ENCODE data around the gene SPAG17.

The SPAG17 gene

DNA sequence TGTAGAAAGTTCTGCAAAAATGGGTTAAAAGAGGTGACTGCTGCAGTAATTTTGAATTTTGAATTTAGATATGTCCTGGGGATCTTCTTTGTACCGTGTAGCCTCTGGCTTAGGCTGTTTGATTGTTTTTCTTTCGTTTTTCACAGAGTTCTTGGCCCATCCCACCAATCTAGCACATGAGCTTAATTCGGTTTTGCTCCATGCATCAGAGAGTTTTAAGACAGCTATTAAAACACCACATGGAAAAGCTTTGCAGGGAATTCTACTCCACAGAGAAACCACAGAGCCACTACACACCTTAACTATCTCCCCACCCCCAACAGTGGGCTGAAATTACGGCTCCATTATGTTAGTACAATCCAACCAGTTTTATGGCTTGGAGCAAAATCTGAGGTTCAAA lies 25.5 kb downstream of the SPAG17 start:
- H3K27me3 ChIP-seq (ENCODE audit: insufficient read depth, poor library complexity, severe bottlenecking): no peaks in the 10 kb centered on the region
- H3K4me1 ChIP-seq (ENCODE audit: insufficient read depth, poor library complexity, severe bottlenecking): no peaks in the 10 kb centered on the region
- H3K4me3 ChIP-seq (ENCODE audit: severe bottlenecking): no peak overlapping the region
- no peaks in the 10 kb centered on the region for H3K9me3 ChIP-seq (ENCODE audit: severe bottlenecking)
- H3K36me3 ChIP-seq (ENCODE audit: low read depth): no peaks in the 10 kb centered on the region
- ATAC-seq (ENCODE audit: low read depth) (no peak), DNase-seq (ENCODE audit: low spot score) (no peak)
- TF ChIP-seq CTCF (IDR thresholded peaks at IDR 0.05; ENCODE audit: poor library complexity, severe bottlenecking): no peak
- H3K27ac ChIP-seq (ENCODE audit: poor library complexity, severe bottlenecking): no peak overlapping the region

- H3K4me3 ChIP-seq (ENCODE audit: severe bottlenecking): no peak overlapping the region
- H3K36me3 ChIP-seq (ENCODE audit: low read depth): no peaks in the 10 kb centered on the region
- ATAC-seq (ENCODE audit: low read depth): peak; percentile 80
- no peaks in the 10 kb centered on the region for H3K9me3 ChIP-seq (ENCODE audit: severe bottlenecking)
- no peak overlapping the region for H3K27ac ChIP-seq (ENCODE audit: poor library complexity, severe bottlenecking)
- no peaks in the 10 kb centered on the region for H3K4me1 ChIP-seq (ENCODE audit: insufficient read depth, poor library complexity, severe bottlenecking)
- no peak for DNase-seq (ENCODE audit: low spot score)
- no peaks in the 10 kb centered on the region for H3K27me3 ChIP-seq (ENCODE audit: insufficient read depth, poor library complexity, severe bottlenecking)
- no peak for TF ChIP-seq CTCF (IDR thresholded peaks at IDR 0.05; ENCODE audit: poor library complexity, severe bottlenecking)
These were observed 26.1 kb downstream of the SPAG17 start for GRCh38 chr1:118158924-118159323.

DNA sequence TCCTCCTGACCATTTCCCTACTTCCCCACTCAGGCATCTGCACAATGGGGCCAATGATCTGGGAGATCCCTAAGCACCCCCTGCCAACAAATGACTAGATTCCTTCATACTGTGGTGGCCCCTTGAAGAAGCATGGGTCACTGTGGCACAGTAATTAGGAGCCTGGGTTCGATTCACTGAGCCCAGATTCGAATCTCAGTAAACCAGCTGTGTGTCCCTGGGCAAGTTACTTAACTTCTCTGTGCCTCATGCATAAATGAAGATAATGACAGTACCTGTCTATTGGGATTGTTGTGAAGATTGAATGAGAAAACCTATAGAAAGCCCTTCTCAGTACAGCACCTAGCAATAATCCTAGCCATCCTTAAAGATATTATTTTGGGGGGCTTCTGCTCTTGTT lies 27.5 kb downstream of the SPAG17 start:
- H3K9me3 ChIP-seq (ENCODE audit: severe bottlenecking): no peaks in the 10 kb centered on the region
- DNase-seq (ENCODE audit: low spot score) (no peak), ATAC-seq (ENCODE audit: low read depth) (no peak)
- no peaks in the 10 kb centered on the region for H3K27me3 ChIP-seq (ENCODE audit: insufficient read depth, poor library complexity, severe bottlenecking)
- no peaks in the 10 kb centered on the region for H3K36me3 ChIP-seq (ENCODE audit: low read depth)
- H3K27ac ChIP-seq (ENCODE audit: poor library complexity, severe bottlenecking): no peak overlapping the region
- no peak overlapping the region for H3K4me3 ChIP-seq (ENCODE audit: severe bottlenecking)
- TF ChIP-seq CTCF (IDR thresholded peaks at IDR 0.05; ENCODE audit: poor library complexity, severe bottlenecking): no peak
- no peaks in the 10 kb centered on the region for H3K4me1 ChIP-seq (ENCODE audit: insufficient read depth, poor library complexity, severe bottlenecking)

DNA sequence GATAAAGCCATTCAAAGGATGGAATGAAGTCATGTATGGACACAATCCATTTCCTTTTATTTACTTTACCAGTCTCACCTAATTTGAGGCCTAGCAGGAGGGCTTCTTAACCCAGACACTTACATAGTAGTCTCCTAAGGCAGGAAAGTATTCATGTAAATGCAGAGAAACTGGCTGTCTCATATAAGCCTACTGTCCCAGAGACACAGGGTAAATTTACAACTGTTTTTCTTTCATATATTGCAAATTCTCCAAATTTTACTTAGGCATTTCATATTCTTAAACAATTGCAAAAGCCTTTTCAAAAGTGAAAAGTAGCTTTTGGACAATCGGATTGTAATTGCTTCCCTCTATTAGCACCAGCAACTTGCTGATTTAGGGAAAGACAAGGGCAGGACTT lies 29.9 kb downstream of the SPAG17 start:
- Histone ChIP-seq H3K4me1 (ENCODE audit: insufficient read depth, poor library complexity, severe bottlenecking) (no peaks in the 10 kb centered on the region), H3K27ac (ENCODE audit: poor library complexity, severe bottlenecking) (no peak overlapping the region), H3K36me3 (ENCODE audit: low read depth) (no peaks in the 10 kb centered on the region), H3K27me3 (ENCODE audit: insufficient read depth, poor library complexity, severe bottlenecking) (no peaks in the 10 kb centered on the region), H3K9me3 (ENCODE audit: severe bottlenecking) (no peaks in the 10 kb centered on the region), H3K4me3 (ENCODE audit: severe bottlenecking) (no peak overlapping the region)
- TF ChIP-seq CTCF (IDR thresholded peaks at IDR 0.05; ENCODE audit: poor library complexity, severe bottlenecking): no peak
- ATAC-seq (ENCODE audit: low read depth) (no peak), DNase-seq (ENCODE audit: low spot score) (no peak)

DNA sequence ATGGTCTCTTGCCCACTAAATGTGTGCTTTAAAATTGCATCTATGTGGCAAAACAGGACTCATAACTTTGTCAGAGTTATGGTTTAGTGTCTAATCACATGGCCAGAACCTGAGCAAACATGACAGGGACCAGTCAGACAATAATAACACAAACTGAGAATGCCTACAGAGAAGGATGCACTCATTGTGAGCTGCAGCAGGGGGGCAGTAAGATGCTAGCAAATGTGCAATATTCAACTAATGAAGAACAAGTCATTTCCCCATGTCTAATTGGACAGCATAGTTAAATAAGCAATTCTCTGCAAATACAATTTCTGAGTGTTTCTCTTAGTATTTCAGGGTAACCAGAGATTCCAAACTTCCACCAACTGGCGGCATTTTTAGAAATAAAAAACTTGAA lies 30.8 kb downstream of the SPAG17 start:
- H3K36me3 ChIP-seq (ENCODE audit: low read depth): no peaks in the 10 kb centered on the region
- H3K4me3 ChIP-seq (ENCODE audit: severe bottlenecking): no peak overlapping the region
- DNase-seq (ENCODE audit: low spot score) (no peak), ATAC-seq (ENCODE audit: low read depth) (peak; percentile 59)
- no peaks in the 10 kb centered on the region for H3K4me1 ChIP-seq (ENCODE audit: insufficient read depth, poor library complexity, severe bottlenecking)
- H3K9me3 ChIP-seq (ENCODE audit: severe bottlenecking): no peaks in the 10 kb centered on the region
- no peak overlapping the region for H3K27ac ChIP-seq (ENCODE audit: poor library complexity, severe bottlenecking)
- H3K27me3 ChIP-seq (ENCODE audit: insufficient read depth, poor library complexity, severe bottlenecking): no peaks in the 10 kb centered on the region
- peak; percentile 64 for TF ChIP-seq CTCF (IDR thresholded peaks at IDR 0.05; ENCODE audit: poor library complexity, severe bottlenecking)
